Stimulated activated CD8-positive, alpha-beta memory T cell treated with anti-CD3 and anti-CD28 coated beads, Interleukin-12 subunit alpha, Interleukin-12 subunit beta, amount 100 ng/mL, for 24 hours (primary cell): ENCODE results near the gene ADISSP.

Experiments used
- DNase-seq: peaks from one replicate; pipeline ENCODE4 v3.0.0-alpha.2; 2020; ENCODE audit errors: extremely low read depth

ADISSP gene

DNA sequence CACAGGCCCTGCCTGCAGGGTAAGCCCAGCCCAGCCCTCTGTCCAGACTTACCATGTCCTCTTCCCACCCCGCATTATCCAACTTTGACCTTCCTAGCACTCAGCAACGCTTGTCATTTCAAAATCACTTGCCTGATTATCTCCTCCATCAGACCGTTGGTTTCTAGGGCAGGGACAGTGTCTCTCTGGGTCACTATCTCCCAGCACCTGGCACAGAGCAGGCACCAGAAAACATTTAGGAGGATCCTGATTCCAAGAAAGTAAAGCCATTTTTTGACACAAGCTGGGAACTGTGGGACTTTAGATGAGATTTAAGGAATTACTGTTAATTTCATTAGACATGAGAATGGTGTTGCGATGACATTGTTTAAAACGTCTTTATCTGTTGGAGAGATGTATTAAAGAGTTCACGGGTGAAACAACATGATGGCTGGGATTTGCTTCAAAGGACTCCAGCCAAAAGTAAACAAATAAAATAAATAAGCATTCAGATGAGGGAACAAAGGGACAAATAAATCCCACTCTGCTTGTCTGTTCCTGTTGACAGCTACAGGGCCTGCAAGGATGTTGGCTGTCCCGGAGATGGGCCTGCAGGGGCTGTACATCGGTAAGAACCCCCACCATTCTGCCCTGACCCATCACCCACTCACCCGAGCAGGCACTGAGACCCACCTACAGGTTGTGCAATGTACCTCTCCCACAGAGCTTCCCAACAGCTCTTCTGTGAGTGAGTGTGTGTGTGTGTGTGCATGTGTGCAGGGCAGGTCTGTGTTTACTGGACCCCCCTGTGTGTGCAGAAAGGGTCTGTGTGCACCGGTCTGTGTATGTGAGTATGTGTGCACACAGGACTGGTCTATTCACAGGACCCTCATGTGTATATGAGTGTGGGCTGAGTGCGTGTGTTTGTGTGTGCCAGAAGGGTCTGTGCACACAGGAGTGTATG, 29.2 kb downstream of the ADISSP start:
- no peak for DNase-seq

DNA sequence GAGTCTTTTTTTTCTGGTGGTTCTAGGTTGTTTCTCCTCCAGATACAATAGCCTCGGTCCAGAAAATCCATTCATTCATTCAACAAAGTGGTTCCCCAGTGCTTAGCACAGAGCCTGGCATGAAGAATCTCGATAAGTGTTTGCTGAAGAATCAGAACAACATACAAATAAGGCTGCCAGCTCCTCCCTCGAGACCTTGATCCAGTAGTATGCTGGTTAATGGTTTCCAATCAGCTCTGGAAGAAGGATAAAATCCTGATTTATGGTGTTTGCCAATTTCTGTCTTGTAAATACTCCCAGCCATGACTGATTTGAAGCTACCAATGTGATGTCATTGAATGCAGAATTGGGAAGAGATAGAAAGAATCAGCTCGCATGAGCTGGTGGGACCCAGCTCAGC, 31.8 kb downstream of the ADISSP start:
- no peak for DNase-seq

DNA sequence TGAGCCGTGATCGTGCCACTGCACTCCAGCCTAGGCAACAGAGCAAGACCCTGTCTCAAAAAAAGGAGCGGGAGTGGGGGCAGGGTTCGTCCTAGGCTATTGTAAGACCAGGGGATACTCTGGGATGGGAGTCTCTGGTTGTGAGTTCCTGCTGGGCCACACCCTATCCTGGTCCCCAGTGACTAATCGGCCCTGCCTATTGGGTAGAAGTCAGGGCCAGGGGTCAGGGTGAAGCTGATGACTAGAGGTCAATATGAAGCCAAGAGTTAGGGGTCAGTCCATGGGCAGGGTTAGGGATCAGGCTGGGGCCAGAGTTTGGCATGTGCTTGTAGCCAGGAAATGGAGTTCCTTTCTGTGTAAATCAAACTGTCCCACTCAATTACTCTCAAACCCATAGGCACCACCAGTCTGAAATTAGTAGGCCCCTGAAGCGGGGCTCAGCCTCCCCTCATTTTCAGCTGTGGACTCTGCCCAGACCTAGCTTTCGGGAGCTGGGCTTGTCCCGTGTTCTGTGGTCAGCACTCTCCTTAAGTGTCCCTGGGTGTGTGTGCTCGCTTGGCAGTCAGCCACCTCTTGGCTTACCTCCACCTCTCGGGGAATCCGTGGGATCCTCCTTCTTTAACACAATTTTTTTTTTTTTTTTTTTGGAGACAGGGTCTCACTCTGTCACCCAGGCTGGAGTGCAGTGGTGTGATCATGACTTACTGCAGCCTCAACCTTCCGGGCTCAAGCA, 33.3 kb downstream of the ADISSP start:
- DNase-seq = no peak

DNA sequence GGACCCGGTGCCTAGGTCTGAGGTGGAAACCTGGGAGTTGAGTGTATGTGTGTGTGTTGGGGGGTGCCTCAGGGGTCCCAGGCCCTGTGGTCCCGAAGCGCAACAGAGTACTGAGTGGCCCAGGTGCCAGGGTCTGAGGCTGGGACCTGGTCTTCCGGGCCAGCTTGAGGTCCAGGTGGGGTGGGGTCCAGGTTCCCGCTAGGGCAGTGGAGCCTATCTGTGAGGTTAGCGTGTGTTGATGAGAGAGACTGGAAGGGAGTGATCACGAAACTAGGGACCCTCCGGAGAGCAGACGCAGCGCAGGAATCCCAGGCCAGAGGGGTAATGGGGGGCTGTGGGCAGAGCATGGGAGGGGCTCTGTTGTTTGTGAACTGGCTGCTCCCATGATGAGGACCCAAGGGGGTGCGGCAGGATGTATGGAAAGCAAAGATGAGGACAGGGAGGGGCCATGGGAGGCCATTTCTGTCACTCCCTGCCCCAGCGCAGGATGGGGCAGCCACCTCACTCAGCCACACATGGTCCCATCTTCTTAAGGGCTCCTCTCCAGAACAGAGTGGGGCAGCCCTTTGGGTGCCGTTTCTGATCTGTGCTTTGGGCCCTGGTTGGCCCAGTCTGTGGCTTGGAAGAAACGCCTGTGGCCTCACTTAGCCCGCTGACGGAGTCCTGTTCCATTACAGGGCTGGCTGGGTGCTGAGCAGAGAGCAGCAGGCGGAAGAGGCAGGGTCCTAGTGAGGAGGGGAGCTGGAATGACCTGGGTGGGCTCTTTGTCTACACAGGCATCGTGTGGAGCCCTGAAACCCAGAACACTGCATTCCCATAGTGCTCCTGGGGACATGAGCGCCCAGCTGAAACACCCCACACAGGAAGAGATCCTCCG, 34.2 kb downstream of the ADISSP start:
- no peak for DNase-seq

DNA sequence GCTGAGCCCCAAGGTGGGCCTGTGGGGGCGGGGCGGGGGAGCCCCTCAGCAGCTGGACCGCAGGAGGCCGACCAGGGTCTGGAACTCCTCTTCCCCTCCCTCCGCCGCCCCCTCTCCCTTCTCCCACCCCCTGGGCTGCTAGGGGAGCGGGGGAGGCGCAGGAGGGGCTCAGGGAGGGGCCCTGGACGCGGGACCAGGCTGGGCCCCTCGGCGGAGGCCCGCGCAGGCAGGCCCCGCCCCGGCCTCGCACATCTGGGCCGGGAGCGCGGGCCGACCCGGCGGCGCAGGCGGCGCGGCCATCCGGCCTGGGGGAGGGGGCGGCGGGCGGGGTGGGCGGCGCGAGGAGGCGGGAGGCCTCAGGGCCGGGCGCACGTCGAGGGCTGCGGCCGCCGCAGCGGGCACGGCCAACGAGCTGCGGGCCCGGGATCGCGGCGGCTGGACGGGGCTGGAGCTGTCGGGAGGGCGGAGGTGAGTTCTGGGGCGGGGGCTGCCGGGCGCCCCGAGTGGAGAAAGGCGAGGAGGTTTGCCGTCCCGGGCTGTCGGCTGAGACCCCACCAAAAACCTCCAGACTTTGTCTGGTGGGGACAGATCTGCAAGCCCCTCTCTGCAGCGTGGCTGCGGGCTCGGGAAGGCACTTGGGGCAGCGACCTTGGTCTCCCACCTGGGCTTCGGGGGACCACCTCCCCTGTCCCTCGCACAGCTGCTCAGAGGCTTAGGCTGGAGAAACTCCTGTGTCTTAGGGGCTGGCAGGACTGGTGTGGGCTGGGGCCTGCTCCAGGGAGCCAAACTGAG, 35.0 kb downstream of the ADISSP start, which contains the start of gene HSPA12B:
Gene HSPA12B (plus strand): TSS at position 359 of the 792 bp plus-strand sequence. CDS start 5,990 bp downstream, outside the sequence.
- DNase-seq = no peak

DNA sequence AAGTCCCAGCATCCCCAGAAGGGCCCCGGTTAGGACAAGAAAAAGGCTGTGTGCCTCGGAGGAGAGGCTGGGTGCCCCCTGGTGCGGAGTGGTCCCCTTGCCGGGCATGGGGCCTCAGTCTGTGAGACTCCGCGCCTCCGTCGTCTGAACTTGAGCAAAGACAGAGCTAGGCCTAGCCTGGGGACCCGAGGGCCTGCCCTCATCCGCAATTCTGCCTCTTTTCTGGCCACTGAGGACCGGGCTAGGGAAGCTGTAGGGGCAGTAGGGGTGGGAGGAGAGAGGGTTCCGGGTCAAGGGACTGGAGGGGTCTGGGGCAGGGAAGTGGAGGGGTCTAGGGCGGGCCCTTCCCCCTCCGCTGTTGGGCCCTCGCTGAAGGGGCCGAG, 35.6 kb downstream of the ADISSP start:
- DNase-seq = no peak

DNA sequence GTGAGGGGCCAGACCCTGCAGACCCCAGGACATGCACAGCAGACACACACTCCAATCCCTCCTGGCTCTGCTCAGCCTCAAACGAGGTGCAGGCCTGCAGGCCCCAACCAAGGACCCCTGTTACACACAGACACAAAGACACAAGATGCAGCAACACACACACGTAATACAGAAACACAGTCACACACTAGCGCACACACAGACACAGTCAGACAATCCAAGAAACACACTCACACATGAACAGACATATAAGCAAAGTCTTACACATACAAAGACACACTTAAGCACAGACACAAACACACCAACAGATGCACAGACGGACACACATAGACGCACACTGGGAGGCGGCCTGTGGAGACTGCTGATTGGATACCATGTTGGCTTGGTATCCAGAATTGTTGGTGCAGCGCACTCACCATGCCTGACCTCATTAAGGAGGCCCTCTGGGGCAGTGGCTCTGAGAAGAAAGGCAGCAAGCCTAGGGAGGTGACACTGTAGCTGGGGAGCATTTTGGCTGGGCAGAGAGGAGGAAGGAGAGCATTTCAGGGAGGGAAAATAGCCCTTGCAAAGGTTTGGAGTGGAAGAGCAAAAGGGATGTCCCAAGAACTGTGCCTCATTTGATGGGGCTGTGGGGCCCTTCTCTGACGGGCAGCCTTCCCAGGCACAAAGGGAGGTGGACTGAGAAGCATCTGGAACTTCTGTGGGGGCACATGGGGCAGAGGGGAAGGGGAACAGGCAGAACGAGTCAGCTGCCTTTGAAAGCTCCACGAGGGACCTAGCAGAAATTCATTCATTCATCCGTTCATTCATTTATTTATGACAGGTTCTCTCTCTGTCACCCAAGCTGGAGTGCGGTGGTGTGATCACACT, 36.5 kb downstream of the ADISSP start:
- DNase-seq = no peak

DNA sequence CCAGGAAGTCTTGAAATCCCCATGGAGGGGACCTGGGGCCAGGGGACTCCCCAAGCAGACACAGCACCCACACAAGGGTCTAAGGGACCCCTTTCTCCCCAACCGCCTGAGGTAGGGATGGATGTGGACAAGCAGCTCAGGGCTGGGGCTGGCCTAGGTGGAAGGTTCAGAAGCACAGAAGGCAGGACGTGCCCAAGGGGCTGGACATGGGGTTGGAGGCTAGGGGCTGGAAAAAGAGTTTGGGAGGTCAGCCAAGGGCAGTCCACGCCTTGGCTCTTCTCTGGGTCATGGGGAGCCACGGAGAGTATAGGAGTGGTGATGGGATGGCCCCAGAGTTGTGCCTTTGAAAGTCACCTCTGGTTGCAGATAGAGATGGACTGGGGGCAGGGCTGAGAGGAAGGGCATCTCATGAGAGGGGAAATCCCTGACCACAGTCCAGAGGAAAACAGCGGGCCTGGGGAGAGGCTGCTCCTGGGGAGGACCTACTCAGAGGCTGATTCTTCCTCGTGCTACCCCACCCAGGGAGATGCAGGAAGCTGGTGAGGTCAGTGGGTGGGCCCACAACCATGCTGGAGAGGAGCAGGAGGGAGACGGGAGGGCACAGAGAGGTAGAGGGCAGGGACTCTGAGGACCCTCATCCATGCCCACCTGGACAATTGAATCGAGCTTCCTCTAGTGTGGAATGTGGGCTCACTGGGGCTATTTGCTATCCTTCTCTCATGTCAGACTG, 37.6 kb downstream of the ADISSP start:
- no peak for DNase-seq

DNA sequence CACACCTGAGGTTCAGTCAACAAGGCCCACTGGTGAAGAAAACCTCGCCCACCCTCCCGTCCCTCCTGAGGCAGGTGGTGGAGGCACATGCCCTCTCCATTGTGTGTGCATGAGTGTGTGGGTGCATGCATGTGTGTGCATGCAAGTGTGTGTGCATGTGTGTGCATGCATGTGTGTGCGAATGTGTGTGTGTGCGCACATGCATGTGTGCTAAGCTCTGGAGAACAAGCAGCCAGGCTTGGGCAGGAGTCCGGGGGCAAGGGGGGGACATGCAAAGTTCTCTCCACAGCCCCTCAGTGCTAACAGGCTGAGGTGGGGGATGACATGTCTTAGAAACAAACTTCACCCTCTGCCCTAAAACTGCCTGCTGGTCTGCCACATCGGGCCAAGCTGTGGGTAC, 38.2 kb downstream of the ADISSP start:
- DNase-seq = no peak

DNA sequence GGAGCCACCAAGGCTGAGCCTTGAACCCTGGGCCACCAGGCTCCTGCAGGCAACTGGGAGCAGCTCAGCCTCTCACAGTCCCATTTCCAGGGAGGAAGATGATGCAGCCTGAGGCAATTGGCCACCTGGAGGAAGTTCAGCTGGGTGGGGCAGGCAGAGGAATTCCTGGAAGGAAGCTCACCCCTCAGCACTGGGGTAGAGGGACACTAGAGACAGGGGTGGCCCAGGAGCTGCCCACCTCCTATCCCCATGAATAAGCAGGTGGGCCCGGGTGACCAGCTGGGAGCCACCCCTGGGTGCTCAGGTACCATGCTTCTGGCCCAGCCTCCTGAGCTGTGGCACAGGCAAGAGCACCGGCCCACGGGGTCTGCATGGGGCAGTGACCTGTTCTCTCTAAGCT, 38.7 kb downstream of the ADISSP start:
- DNase-seq = no peak

DNA sequence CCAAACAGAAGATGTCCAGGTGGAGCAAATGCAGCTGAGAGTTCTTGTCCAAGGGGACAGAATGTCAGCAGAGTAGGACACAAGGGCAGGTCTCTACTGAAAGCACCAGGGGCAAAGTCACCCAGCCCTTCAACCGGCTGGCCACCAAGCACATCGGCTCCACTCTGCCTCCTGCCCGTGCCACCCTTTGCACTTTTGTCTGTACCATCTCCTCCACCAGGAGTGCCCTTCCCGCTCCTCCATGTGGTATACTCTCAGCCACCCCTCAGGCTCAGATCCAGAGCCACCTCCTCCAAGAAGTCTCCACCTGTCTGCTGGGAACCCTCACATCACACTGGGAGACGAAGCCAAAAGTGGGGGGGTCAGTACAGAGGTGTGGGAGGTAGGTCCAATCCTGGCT, 39.2 kb downstream of the ADISSP start:
- DNase-seq = no peak

DNA sequence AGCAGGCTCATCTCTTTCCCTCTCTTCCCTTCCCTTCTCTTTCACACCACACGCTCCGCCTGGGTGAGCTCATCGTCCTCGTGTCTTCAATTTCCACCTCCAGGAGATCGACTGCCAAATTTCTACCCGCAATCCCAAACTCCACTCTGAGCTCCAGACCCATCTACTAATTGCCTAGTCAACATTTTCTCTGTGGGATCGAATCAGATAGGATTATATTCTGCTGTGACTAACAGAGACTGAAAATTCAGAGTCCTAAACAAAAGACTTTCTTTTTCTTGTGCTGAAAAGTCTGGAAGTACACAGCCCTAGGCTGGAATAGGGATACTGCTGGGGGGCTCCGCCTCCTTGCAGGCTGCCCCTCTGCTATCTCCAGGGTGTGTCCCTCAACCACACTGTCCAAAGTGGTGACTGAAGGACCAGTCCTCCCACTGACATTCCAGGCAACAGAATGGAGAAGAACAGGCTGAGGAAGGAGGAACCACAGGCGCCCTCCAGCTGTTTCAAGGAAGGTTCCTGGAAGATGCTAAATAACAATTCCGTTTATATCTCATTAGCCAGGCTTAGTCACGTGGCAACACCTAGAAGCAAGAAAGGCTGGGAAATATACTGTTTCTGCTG, 40.0 kb downstream of the ADISSP start:
- no peak for DNase-seq

DNA sequence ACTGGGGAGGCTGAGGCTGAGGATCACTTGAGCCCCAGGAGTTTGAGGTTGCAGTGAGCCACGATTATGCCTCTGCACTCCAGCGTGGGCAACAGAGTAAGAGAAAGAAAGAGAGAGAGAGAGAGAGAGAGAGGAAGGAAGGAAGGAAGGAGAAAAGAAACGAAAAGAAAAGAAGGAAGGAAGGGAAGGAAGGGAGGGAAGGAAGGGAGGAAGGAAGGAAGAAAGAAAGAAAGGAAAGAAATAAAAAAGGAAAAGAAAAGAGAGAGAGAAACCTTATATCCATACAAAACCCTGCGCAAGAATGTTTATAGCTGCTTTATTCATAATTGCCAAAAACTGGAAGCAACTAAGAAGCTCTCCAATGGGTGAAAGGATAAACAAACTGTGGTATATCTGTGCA, 43.2 kb downstream of the ADISSP start:
- DNase-seq = no peak

DNA sequence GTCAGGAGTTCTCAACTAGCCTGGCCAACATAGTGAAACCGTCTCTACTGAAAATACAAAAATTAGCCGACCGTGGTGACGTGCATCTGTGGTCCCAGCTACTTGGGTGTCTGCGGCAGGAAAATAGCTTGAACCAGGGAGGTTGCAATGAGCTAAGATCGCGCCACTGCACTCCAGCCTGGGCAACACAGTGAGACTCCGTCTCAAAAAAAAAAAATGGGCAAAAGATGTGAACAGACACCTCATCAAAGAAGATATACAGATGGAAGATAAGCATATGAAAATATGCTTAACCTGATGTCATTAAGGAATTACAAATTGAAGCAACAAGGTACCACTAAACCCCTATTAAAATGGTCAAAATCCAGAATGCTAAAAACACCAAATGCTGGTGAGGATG, 44.3 kb downstream of the ADISSP start:
- no peak for DNase-seq

DNA sequence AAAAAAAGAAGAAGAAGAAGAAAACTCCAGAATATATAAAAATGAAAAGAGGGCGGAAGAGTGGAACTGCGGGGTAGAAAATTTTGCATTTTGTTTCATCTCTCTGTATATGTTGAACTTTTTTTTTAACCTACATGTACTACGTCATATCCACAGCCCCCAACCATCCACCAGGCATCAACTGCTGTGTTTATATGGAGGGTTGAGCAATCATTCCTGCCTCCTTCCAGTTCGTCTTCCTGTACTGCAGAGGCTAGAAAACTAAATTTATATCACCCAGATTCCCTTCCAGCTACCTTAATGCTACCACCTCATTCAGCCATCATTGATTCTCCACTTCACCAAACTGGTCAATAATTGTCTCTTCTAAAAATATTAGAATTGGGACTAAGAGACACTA, 45.6 kb downstream of the ADISSP start:
- no peak for DNase-seq

DNA sequence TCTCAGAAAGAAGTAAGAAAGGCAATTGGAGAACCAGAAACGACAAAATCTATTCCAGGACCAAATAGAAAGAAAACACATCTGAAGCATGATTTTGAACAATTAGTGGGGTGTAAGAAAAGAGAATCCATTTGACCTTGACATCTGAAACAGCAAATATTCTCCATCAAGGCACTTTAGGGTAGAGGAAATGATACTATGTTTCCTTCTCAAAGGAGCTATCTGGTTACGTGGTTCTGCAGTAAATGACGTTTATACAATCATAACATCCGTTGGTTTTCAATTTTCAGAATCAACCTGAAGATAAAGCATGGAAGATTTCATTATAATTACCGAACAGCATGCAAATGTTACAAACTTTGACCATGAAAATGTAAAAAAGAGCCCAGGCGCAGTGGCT, 46.9 kb downstream of the ADISSP start:
- no peak for DNase-seq

DNA sequence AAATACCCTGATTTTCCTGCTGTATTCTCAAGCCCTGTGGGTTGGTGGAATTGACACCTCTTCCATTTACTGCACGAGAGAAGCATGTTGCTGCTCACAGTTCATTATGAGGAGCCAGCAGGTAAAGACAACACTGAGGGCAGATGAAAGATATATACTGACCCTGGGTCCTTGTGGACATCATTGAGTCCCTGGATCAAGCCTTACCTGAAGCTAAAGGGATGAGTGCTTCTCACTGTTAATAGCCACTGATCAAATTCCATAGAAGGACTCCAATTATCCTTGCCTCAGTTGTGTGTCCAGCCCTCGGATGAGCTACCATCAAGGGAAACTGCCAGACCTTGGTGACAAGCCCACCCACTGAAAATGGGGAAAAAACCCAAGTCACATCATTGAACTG, 47.5 kb downstream of the ADISSP start:
- DNase-seq = no peak

DNA sequence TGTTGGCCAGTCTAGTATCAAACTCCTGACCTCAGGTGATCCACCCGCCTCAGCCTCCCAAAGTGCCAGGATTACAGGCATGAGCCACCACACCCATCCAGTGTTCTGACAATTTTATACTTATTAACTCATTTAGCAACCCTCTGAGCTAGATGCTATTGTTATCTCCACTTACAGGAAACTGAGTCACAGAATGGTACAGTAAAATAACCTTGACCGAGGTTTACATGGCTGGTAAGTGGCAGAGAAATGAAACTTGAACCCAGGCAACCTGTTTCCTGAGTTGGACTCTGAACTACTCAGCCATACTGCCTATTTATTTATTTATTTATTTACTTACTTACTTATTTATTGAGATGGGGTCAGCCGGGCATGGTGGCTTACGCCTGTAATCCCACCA, 48.5 kb downstream of the ADISSP start:
- DNase-seq = no peak

DNA sequence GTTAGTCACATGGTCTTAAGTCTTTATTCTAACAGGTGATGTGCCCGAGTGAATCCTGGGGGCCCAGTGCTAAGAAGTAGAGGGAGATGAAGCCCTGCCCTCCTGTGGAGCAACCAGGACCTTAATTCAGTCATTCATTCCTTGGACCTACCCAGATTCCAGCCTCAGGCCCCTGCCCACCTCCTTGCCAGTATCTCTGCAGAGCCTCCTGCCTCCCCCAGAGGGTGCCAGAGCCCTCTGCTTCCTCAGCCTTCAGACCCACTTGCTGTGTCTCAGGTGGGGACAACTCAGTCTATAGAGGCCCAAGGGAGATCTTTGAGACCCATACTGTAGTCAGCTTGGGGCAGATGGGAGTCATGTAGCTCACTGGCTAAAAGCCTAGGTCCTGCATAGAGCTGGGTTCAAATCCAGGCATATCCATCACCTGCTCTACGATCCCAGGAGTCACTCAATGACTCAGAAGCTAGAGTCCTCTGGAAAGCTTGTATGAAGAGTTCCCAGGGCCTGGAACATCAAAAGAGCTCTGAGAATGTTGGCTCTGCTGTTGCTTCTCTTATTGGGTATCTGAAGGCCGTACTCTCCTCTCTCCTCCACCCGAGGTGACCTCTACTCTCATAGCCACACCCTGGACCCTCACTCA, 51.2 kb downstream of the ADISSP start:
- no peak for DNase-seq
